Mammary epithelial cell (primary cell): ENCODE data around the gene HNRNPM.
"Not testable (repeated sequence)": the region's sequence is repeated elsewhere in the genome, so short reads cannot be mapped to it uniquely, and the experiment has no call there.

Experiments used
- CTCF ChIP-seq, 2 donors: IDR thresholded peaks in 1 of 2; conservative IDR thresholded peaks in 1 of 2; 2 replicates each; pipeline ENCODE4 v1.5.1; 2011 to 2012; ENCODE audit warnings: inconsistent platforms in 2 of 2, low read length in 2 of 2, mild to moderate bottlenecking in 2 of 2, control low read depth in 1 of 2, low read depth in 1 of 2; ENCODE audit not compliant: insufficient read depth in 1 of 2; ENCODE audit errors: extremely low read depth in 1 of 2
- EZH2 ChIP-seq: IDR thresholded peaks from 2 replicates; pipeline ENCODE4 v1.6.1; 2012; ENCODE audit warnings: low read length, inconsistent platforms, borderline replicate concordance

- TF ChIP-seq CTCF (conservative IDR thresholded peaks at IDR 0.05 in 1 of 2, IDR thresholded peaks at IDR 0.05 in 1 of 2; ENCODE audit: extremely low read depth in 1 of 2, insufficient read depth in 1 of 2, low read depth in 1 of 2, low read length in 2 of 2); EZH2: not testable (repeated sequence)
These were observed 567 bp upstream of the HNRNPM start for GRCh38 chr19:8444140-8444676.
